Activated CD8-positive, alpha-beta T cell treated with anti-CD3 and anti-CD28 coated beads for 36 hours (primary cell): ENCODE data around the gene CXCL5. TPM values are rescaled to one million over a fixed set of nuclear protein-coding genes. Genes with fewer than 3 reads are reported as not detected.
"Not testable (repeated sequence)": the region's sequence is repeated elsewhere in the genome, so short reads cannot be mapped to it uniquely, and the experiment has no call there.

Experiments
- ATAC-seq: fragments of 200-7000 bp; cut with Tn5 transposase; one replicate; pipeline ENCODE4 v1.10.0; 2021; ENCODE audit warnings: mild to moderate bottlenecking, moderate library complexity
- CTCF ChIA-PET: fragments of 350-600 bp; sonication (Branson Sonifier 250); formaldehyde crosslinking; loops from one replicate; lab custom pipeline; 2021; ENCODE audit warnings: antibody characterized with exemption; lab: Charles Lee
- POLR2A ChIA-PET: fragments of 350-600 bp; sonication (Branson Sonifier 250); formaldehyde crosslinking; loops from one replicate; lab custom pipeline; 2021; ENCODE audit warnings: antibody characterized with exemption; lab: Charles Lee
- DNase-seq: peaks from one replicate; pipeline ENCODE4 v3.0.0-alpha.2; 2020
- H3K27ac Mint-ChIP-seq: one replicate; pipeline ENCODE4 v1.8.0; 2021; ENCODE audit warnings: mild to moderate bottlenecking, mixed read lengths
- H3K27me3 Mint-ChIP-seq: one replicate; pipeline ENCODE4 v1.8.0; 2021; ENCODE audit warnings: mixed read lengths
- H3K36me3 Mint-ChIP-seq: one replicate; pipeline ENCODE4 v1.8.0; 2021; ENCODE audit warnings: low read depth, mixed read lengths
- H3K4me1 Mint-ChIP-seq: one replicate; pipeline ENCODE4 v1.8.0; 2021; ENCODE audit warnings: low read depth, mixed read lengths
- H3K4me3 Mint-ChIP-seq: one replicate; pipeline ENCODE4 v1.8.0; 2021; ENCODE audit warnings: mild to moderate bottlenecking, moderate library complexity, mixed read lengths
- H3K9me3 Mint-ChIP-seq: one replicate; pipeline ENCODE4 v1.8.0; 2021; ENCODE audit warnings: mixed read lengths
- intact Hi-C: fragments of 100-400 bp; cut with micrococcal nuclease; formaldehyde crosslinking; loops from one replicate; pipeline ENCODE4 v1.10.0; 2022
- total RNA-seq, 2 experiments: library from RNA; stranded (reverse); gene quantifications; one replicate each; pipeline ENCODE4 v1.2.3, GENCODE V29; 2021
- TF ChIP-seq, protein P1 (sequence below): fragments of 200-600 bp; IDR thresholded peaks from one replicate; pipeline ENCODE4 v1.8.0; 2022; ENCODE audit warnings: antibody characterized with exemption, mild to moderate bottlenecking

The CXCL5 gene
- total RNA-seq, 2 experiments from 2014 or later, result not detected

DNA sequence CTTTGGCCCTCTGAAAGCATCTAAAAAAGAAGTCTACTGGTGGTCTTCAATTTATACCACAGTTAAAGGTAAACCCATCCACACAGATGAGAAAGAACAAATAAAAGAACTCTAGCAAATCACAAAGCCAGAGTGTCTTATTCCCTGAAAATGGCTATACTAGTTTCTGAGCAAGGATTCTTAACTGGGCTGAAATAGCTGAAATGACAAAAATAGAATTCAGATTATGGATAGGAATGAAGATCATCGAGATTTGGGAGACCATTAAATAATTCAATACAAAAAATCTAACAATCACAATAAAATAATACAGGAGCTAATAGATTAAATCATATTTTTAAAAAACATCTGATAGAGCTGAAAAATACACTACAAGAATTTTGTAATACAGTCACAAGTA, 28.5 kb downstream of the CXCL5 start:
- Mint-ChIP-seq H3K27me3 (no peaks in the 10 kb centered on the region), H3K4me1 (no peaks in the 10 kb centered on the region), H3K36me3 (no peaks in the 10 kb centered on the region), H3K27ac (no peak overlapping the region), H3K9me3 (peaks cover 16% of the 10 kb centered on the region), H3K4me3 (no peak overlapping the region)
- DNase-seq (no peak), ATAC-seq (no peak)
- CTCF ChIA-PET, result interaction anchor here (1.5 kb wide), 1 partner anchor 165 kb away, joined by 4 read pairs; no protein-coding TSS in a partner anchor
- POLR2A ChIA-PET, result no interaction called here
- intact Hi-C loops, result no loop called here
- TF ChIP-seq, protein P1, sequence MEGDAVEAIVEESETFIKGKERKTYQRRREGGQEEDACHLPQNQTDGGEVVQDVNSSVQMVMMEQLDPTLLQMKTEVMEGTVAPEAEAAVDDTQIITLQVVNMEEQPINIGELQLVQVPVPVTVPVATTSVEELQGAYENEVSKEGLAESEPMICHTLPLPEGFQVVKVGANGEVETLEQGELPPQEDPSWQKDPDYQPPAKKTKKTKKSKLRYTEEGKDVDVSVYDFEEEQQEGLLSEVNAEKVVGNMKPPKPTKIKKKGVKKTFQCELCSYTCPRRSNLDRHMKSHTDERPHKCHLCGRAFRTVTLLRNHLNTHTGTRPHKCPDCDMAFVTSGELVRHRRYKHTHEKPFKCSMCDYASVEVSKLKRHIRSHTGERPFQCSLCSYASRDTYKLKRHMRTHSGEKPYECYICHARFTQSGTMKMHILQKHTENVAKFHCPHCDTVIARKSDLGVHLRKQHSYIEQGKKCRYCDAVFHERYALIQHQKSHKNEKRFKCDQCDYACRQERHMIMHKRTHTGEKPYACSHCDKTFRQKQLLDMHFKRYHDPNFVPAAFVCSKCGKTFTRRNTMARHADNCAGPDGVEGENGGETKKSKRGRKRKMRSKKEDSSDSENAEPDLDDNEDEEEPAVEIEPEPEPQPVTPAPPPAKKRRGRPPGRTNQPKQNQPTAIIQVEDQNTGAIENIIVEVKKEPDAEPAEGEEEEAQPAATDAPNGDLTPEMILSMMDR, result no peak

DNA sequence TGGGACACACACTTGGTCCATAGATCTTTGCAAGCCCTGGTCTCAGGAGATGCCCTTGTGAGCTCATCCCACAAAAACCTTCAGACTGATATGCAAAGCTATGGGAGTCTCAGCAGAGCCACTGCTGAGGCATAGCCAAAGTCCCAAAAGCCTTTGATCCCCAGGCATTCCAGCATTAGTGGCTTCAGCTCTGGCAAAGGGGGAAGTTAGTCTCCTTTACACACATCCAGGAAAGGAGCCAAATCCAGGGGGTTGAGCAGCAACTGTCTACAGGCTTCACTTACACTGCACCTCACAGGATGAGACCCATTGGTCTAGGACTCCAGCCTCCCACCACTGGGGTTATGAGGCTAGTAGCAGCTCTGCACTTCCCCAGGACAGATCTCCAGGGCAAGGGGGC, 30.6 kb downstream of the CXCL5 start:
- intact Hi-C loops, result no loop called here
- Mint-ChIP-seq H3K27ac (no peak overlapping the region), H3K27me3 (no peaks in the 10 kb centered on the region), H3K36me3 (no peaks in the 10 kb centered on the region), H3K9me3 (peaks cover 11% of the 10 kb centered on the region), H3K4me1 (no peaks in the 10 kb centered on the region), H3K4me3 (no peak overlapping the region)
- ChIA-PET POLR2A (no interaction called here), CTCF (no interaction called here)
- TF ChIP-seq, protein P1, result no peak
- ATAC-seq (no peak), DNase-seq (no peak)

DNA sequence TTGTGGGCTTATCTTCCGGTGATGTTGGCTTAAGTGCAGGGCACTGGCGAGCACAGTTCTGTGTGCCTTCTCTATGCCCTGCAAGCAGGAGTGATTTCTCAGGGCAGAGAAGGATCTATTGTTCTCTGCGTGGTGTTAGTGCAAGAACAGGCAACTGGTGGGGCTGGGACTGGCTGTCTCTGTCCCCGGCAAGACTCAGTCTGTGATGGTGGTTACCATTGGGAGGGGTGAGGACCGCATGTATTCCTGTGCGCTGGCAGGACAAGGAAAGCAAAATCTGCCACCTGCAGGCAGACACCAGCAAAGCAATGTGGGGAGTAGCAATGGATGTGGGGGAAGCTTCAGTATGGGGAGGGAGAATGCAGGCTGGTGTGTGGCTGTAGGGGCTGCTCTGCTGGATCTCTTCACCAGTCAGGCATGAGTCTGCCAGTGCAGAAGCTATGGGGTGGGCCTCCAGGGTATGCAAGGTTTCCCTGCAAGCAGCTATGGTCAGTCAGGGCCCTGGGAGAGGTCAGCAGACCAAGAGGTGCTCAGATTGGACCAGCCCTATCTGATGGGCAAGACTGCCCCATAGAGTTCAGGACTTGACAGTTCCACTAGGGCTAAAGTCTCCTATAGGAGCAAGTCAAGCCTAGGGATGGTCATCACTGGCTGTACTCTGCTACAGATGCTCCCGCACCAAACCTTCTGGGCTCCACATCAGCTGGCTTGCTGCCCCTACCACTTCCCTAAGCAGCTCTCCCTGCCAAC, 33.4 kb downstream of the CXCL5 start:
- no peak overlapping the region for H3K27ac Mint-ChIP-seq
- TF ChIP-seq, protein P1, result no peak
- no peak for DNase-seq
- no peaks in the 10 kb centered on the region for H3K27me3 Mint-ChIP-seq
- no peak for ATAC-seq
- ChIA-PET POLR2A (no interaction called here), CTCF (no interaction called here)
- H3K4me1 Mint-ChIP-seq, result no peaks in the 10 kb centered on the region
- peaks cover 5% of the 10 kb centered on the region for H3K9me3 Mint-ChIP-seq
- no peaks in the 10 kb centered on the region for H3K36me3 Mint-ChIP-seq
- H3K4me3 Mint-ChIP-seq, result no peak overlapping the region
- intact Hi-C loops, result no loop called here

DNA sequence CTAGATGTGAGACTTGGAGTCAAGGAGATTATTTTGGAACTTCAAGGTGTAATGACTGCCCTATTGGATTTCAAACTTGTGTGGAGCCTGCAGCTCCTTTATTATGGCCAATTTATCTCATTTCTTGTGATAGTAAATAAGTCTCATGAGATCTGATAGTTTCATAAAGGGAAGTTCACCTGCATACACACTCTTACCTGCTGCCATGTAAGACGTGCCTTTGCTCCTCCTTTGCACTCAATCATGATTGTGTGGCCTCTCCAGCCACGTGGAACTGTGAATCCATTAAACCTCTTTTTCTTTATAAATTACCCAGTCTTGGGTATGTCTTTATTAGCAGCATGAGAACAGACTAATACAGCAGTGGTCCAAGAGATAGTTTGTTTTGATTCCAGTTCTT, 35.8 kb downstream of the CXCL5 start:
- ATAC-seq (no peak), DNase-seq (no peak)
- ChIA-PET CTCF (no interaction called here), POLR2A (no interaction called here)
- no peaks in the 10 kb centered on the region for H3K27me3 Mint-ChIP-seq
- no peaks in the 10 kb centered on the region for H3K4me1 Mint-ChIP-seq
- intact Hi-C loops, result no loop called here
- TF ChIP-seq, protein P1, result no peak
- H3K27ac Mint-ChIP-seq, result no peak overlapping the region
- H3K36me3 Mint-ChIP-seq, result no peaks in the 10 kb centered on the region
- peaks cover 9% of the 10 kb centered on the region for H3K9me3 Mint-ChIP-seq
- H3K4me3 Mint-ChIP-seq, result no peak overlapping the region

DNA sequence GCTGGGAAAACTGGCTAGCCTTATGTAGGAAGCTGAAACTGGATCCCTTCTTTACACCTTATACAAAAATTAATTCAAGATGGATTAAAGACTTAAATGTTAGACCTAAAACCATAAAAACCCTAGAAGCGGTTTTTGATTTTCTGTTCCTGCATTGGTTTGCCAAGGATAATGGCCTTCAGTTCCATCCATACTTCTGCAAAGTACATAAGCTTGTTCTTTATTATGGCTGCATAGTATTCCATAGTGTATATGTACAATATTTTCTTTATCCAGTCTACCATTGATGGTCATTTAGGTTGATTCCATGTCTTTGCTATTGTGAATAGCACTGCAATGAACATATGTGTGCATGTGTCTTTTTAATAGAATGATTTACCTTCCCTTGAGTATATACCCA, 39.4 kb downstream of the CXCL5 start:
- peaks cover 17% of the 10 kb centered on the region for H3K9me3 Mint-ChIP-seq
- intact Hi-C loops, H3K4me3 Mint-ChIP-seq, DNase-seq, H3K27ac Mint-ChIP-seq, H3K27me3 Mint-ChIP-seq, ATAC-seq, H3K4me1 Mint-ChIP-seq, H3K36me3 Mint-ChIP-seq, CTCF ChIA-PET, POLR2A ChIA-PET: not testable (repeated sequence)
